Suprapubic skin (tissue), 4 donors: Measurements from ENCODE around the gene COL23A1. TPM values are rescaled to one million over a fixed set of nuclear protein-coding genes. Genes with fewer than 3 reads are reported as not detected.
A peak's percentile ranks its signal among the peaks of the same experiment; 100 is the strongest.

Source experiments
- DNase-seq, 2 donors: peaks; one replicate each; pipeline ENCODE4 v3.0.0-alpha.2; 2019; ENCODE audit warnings: low spot score in 2 of 2
- H3K27ac ChIP-seq: fragments of 200-600 bp; sonication (generic); one replicate; pipeline ENCODE4 v1.5.1; 2019
- H3K27me3 ChIP-seq: fragments of 200-600 bp; sonication (generic); one replicate; pipeline ENCODE4 v1.5.1; 2019
- H3K36me3 ChIP-seq: fragments of 200-600 bp; sonication (generic); one replicate; pipeline ENCODE4 v1.5.1; 2019
- H3K4me1 ChIP-seq: fragments of 200-600 bp; sonication (generic); one replicate; pipeline ENCODE4 v1.5.1; 2019
- H3K4me3 ChIP-seq: fragments of 200-600 bp; sonication (generic); one replicate; pipeline ENCODE4 v1.5.1; 2019; ENCODE audit warnings: mild to moderate bottlenecking
- H3K9me3 ChIP-seq: fragments of 200-600 bp; sonication (generic); one replicate; pipeline ENCODE4 v1.5.1; 2019
- CTCF ChIP-seq, 2 donors: fragments of 200-600 bp in 1 of 2; fragments of 450-650 bp in 1 of 2; sonication (generic) in 1 of 2; IDR thresholded peaks; one replicate each; pipeline ENCODE4 v1.5.1; 2016 to 2019; ENCODE audit warnings: antibody characterized with exemption in 2 of 2, mild to moderate bottlenecking in 1 of 2, moderate library complexity in 1 of 2
- EP300 ChIP-seq: sonication (generic); formaldehyde crosslinking; IDR thresholded peaks from one replicate; pipeline ENCODE4 v1.6.1; 2017; ENCODE audit warnings: antibody characterized with exemption
- POLR2A ChIP-seq, 2 donors: fragments of 450-650 bp; IDR thresholded peaks; one replicate each; pipeline ENCODE4 v1.6.1; 2017; ENCODE audit warnings: antibody characterized with exemption in 2 of 2, mild to moderate bottlenecking in 2 of 2, moderate library complexity in 2 of 2
- POLR2AphosphoS5 ChIP-seq, 3 donors: sonication (generic); formaldehyde crosslinking; IDR thresholded peaks; one replicate each; pipeline ENCODE4 v1.6.1; 2017; ENCODE audit warnings: antibody characterized with exemption in 3 of 3
- WGBS: methylation state at CpG from one replicate; pipeline ENCODE4 v1.1.5; 2018; 5-methylcytosine and 5-hydroxymethylcytosine counted together
- total RNA-seq, 4 donors: library from RNA; depleted of rRNA; stranded (reverse); fragments of >200 nt; gene quantifications; one replicate each; pipeline ENCODE4 v1.1.0, GENCODE V29; 2016

The COL23A1 gene
- total RNA-seq, 4 donors from 2014 or later = 1.6 to 4.4 (median 3.4) TPM

GRCh38 chr5:178285399-178286225, 304.6 kb downstream of the COL23A1 start:
- H3K27me3 ChIP-seq = peaks cover 11% of the 10 kb centered on the region
- TF ChIP-seq EP300 (no peak), POLR2A (IDR thresholded peaks at IDR 0.05) (no peak), POLR2AphosphoS5 (IDR thresholded peaks at IDR 0.05) (no peak), CTCF (IDR thresholded peaks at IDR 0.05) (no peak)
- 92% methylated on average over 12 of the region's 19 CpGs for WGBS
- no peak overlapping the region for H3K4me3 ChIP-seq
- no peaks in the 10 kb centered on the region for H3K36me3 ChIP-seq
- no peak overlapping the region for H3K27ac ChIP-seq
- H3K4me1 ChIP-seq = peaks cover 25% of the 10 kb centered on the region
- DNase-seq = peak in 1 of 2 donors; percentile 46
- peaks cover 8% of the 10 kb centered on the region for H3K9me3 ChIP-seq

- H3K4me1 ChIP-seq = peaks cover 30% of the 10 kb centered on the region
- peaks cover 8% of the 10 kb centered on the region for H3K9me3 ChIP-seq
- TF ChIP-seq EP300 (no peak), CTCF (IDR thresholded peaks at IDR 0.05) (no peak), POLR2AphosphoS5 (IDR thresholded peaks at IDR 0.05) (no peak), POLR2A (IDR thresholded peaks at IDR 0.05) (no peak)
- peaks cover 6% of the 10 kb centered on the region for H3K27me3 ChIP-seq
- WGBS = 77% methylated on average over 7 of the region's 7 CpGs
- H3K4me3 ChIP-seq = no peak overlapping the region
- no peaks in the 10 kb centered on the region for H3K36me3 ChIP-seq
- no peak for DNase-seq
- H3K27ac ChIP-seq = no peak overlapping the region
These were observed 305.2 kb downstream of the COL23A1 start for GRCh38 chr5:178284996-178285395.

- peaks cover 10% of the 10 kb centered on the region for H3K27me3 ChIP-seq
- TF ChIP-seq POLR2AphosphoS5 (IDR thresholded peaks at IDR 0.05) = no peak
- no peak for TF ChIP-seq EP300
- no peak for TF ChIP-seq POLR2A (IDR thresholded peaks at IDR 0.05)
- peak; percentile 10 to 18 for TF ChIP-seq CTCF (IDR thresholded peaks at IDR 0.05)
- DNase-seq = no peak
- no peak overlapping the region for H3K27ac ChIP-seq
- H3K36me3 ChIP-seq = no peaks in the 10 kb centered on the region
- WGBS = 68% methylated on average over 3 of the region's 3 CpGs
- no peak overlapping the region for H3K4me3 ChIP-seq
- H3K9me3 ChIP-seq = peaks cover 8% of the 10 kb centered on the region
- peaks cover 27% of the 10 kb centered on the region for H3K4me1 ChIP-seq
These were observed 306.0 kb downstream of the COL23A1 start for GRCh38 chr5:178284093-178284675.

- Histone ChIP-seq H3K4me3 (no peak overlapping the region), H3K27me3 (peaks cover 17% of the 10 kb centered on the region), H3K27ac (no peak overlapping the region), H3K9me3 (peaks cover 8% of the 10 kb centered on the region), H3K4me1 (peaks cover 20% of the 10 kb centered on the region), H3K36me3 (no peaks in the 10 kb centered on the region)
- no peak for DNase-seq
- 93% methylated on average over 3 of the region's 3 CpGs for WGBS
- TF ChIP-seq CTCF (IDR thresholded peaks at IDR 0.05) (no peak), POLR2AphosphoS5 (IDR thresholded peaks at IDR 0.05) (no peak), POLR2A (IDR thresholded peaks at IDR 0.05) (no peak), EP300 (no peak)
These were observed 306.7 kb downstream of the COL23A1 start for GRCh38 chr5:178283520-178283919.

- DNase-seq = no peak
- 87% methylated on average over 4 of the region's 4 CpGs for WGBS
- H3K4me1 ChIP-seq = peaks cover 9% of the 10 kb centered on the region
- TF ChIP-seq EP300 (no peak), POLR2AphosphoS5 (IDR thresholded peaks at IDR 0.05) (no peak), CTCF (IDR thresholded peaks at IDR 0.05) (no peak), POLR2A (IDR thresholded peaks at IDR 0.05) (no peak)
- H3K9me3 ChIP-seq = peaks cover 8% of the 10 kb centered on the region
- H3K27ac ChIP-seq = no peak overlapping the region
- H3K27me3 ChIP-seq = peaks cover 27% of the 10 kb centered on the region
- no peak overlapping the region for H3K4me3 ChIP-seq
- no peaks in the 10 kb centered on the region for H3K36me3 ChIP-seq
These were observed 307.8 kb downstream of the COL23A1 start for GRCh38 chr5:178282391-178282790.
